ENCODE measurements around the gene CXXC5.

Gene CXXC5

DNA sequence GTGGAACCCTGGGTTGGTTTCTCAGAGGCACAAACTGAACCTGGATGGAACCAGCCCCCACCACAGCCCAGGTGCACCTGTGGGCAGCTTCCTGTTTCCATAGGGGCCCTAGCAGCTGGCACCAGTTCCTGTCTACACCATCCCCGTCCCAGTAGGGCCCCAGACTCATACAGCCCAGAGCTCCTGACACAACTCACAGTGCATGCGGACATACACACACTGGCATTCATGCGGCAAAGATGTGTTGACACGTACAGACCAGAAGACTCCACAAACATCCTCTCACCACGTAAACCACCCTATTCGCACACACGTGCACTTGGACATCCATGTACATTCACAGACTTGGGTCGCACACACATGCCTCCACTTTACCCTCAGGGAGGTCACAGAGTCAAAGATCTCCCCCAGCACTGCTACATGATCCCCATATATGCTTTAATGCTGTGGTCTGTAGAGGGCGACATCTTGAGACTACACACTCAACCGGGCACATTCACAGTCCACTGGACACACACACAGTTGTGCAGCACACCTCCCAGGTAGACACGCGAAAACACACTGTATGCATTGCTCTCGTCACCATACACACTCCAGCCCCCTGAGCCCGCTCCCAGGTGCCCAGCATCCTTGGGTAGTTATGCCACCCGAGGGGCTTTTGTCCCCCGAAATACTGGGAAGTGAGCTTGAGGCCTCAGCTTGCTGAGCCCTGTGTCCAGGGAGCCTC, 22.4 kb downstream of the CXXC5 start:
- DNase-seq (ENCODE audit: low read depth) = no peak
- TF ChIP-seq, protein P1, sequence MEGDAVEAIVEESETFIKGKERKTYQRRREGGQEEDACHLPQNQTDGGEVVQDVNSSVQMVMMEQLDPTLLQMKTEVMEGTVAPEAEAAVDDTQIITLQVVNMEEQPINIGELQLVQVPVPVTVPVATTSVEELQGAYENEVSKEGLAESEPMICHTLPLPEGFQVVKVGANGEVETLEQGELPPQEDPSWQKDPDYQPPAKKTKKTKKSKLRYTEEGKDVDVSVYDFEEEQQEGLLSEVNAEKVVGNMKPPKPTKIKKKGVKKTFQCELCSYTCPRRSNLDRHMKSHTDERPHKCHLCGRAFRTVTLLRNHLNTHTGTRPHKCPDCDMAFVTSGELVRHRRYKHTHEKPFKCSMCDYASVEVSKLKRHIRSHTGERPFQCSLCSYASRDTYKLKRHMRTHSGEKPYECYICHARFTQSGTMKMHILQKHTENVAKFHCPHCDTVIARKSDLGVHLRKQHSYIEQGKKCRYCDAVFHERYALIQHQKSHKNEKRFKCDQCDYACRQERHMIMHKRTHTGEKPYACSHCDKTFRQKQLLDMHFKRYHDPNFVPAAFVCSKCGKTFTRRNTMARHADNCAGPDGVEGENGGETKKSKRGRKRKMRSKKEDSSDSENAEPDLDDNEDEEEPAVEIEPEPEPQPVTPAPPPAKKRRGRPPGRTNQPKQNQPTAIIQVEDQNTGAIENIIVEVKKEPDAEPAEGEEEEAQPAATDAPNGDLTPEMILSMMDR (IDR thresholded peaks at IDR 0.05; ENCODE audit: low read length, missing control alignments) = peak; percentile 44
- H3K4me3 ChIP-seq (replicated peaks; ENCODE audit: low read depth, low read length) = no peak overlapping the region

GRCh38 chr5:139671096-139671841, 23.1 kb downstream of the CXXC5 start:
- DNase-seq (ENCODE audit: low read depth) = no peak
- H3K4me3 ChIP-seq (replicated peaks; ENCODE audit: low read depth, low read length) = no peak overlapping the region
- TF ChIP-seq, protein P1 (IDR thresholded peaks at IDR 0.05; ENCODE audit: low read length, missing control alignments) = no peak

DNA sequence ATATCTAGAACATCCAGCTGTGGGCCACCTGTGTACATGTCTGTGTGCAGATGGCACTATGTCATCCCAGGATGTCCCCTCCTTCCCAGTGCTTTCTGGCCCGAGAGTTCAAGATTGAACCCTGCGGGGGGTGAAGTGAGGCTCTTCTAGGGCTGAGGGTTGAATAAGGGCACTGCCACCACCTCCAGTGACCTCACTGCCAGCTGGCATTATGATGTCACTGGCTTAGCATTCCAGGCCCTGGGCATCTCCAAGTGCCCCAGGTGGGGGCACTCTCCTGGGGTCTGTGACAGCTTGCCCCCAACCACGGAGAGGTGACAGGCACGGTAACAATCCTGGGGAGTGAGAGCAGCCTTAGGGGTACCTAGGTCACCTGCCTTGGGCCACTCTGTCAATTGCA, 27.1 kb downstream of the CXXC5 start:
- TF ChIP-seq, protein P1 (IDR thresholded peaks at IDR 0.05; ENCODE audit: low read length, missing control alignments) = no peak
- no peak for DNase-seq (ENCODE audit: low read depth)
- H3K4me3 ChIP-seq (replicated peaks; ENCODE audit: low read depth, low read length) = no peak overlapping the region

- no peak for DNase-seq (ENCODE audit: low read depth)
- no peak overlapping the region for H3K4me3 ChIP-seq (replicated peaks; ENCODE audit: low read depth, low read length)
- TF ChIP-seq, protein P1 (IDR thresholded peaks at IDR 0.05; ENCODE audit: low read length, missing control alignments) = no peak
Observed at GRCh38 chr5:139675825-139676224, 27.7 kb downstream of the CXXC5 start.

DNA sequence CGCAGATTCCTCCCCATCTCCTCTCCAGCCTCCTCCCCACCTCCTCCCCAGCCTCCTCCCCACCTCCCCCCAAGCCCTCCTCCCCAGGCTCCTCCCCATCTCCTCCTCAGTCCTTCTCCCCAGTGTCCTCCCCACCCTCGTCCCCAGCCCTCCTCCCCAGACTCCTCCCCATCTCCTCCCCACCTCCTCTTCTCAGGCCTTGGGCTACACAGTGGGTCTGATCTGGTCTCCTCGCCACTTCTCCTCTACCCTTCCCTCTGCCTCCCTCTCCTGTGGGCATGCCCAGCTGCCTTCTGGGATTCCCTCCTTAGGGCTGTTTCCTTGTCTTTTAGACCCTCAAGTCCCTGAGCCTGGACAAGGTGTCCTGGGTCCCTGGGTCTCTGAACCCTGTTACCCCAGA, 28.3 kb downstream of the CXXC5 start:
- no peak for DNase-seq (ENCODE audit: low read depth)
- TF ChIP-seq, protein P1 (IDR thresholded peaks at IDR 0.05; ENCODE audit: low read length, missing control alignments) = no peak
- no peak overlapping the region for H3K4me3 ChIP-seq (replicated peaks; ENCODE audit: low read depth, low read length)

DNA sequence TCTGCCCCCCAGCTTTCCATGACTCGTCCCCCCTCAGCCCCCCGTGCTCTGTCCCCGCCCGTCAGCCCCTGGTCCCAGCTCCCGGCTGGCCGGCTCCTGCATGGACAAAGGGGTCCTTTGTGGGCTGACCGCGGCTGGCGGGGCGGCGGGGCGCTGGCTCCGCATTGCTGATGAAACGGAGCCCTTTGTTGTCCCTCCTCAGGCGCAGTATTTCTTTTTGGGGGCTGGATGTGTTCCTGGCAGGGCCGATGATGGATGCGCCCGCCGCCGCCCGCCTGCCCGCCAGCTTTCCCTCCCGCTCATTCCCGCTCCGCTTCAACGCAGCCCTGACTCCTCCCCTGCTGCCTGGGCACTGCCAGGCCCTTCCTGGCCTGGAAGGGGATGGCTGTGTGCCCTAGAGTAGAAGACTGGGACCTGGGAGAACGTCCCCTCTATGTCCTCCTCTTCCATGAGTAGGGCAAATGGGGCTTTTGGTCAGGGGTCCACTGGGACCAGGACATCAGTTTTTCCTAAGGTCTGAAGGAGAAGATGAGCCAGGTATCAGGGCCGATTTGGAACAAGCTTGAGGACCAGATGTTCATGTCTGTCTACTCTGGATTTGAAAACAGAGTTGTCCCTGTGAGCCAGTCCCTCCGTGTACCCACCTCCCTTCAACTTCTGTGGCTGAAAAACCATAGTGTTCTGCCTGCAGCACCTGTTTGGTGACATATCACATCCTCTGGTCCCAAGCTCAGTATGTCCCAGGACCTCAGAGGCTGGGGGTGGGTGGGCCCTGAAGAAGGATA, 29.0 kb downstream of the CXXC5 start:
- no peak overlapping the region for H3K4me3 ChIP-seq (replicated peaks; ENCODE audit: low read depth, low read length)
- DNase-seq (ENCODE audit: low read depth) = no peak
- TF ChIP-seq, protein P1 (IDR thresholded peaks at IDR 0.05; ENCODE audit: low read length, missing control alignments) = no peak

All from fibroblast of pulmonary artery (primary cell).